GM12878 (cell line): Measurements from ENCODE around the gene PSRC1. TPM values are rescaled to one million over a fixed set of nuclear protein-coding genes. Genes with fewer than 3 reads are reported as not detected.

Experiments
- ATAC-seq: fragments of 200-7000 bp; cut with Tn5 transposase; 3 replicates; pipeline ENCODE4 v1.9.1; 2020; ENCODE audit warnings: mild to moderate bottlenecking, moderate library complexity
- BruUV-seq: library from RNA; stranded (reverse); fragments of 400-500 nt; replicated peaks from 2 replicates; lab custom pipeline; 2021; lab: Mats Ljungman, UMichigan
- CTCF ChIA-PET: fragments of 300-600 bp; sonication (Branson Sonifier 250); formaldehyde crosslinking; extraction: SDS; loops from one replicate; lab custom pipeline; 2021; ENCODE audit warnings: inconsistent platforms; lab: Yijun Ruan, JAX
- POLR2A ChIA-PET: fragments of 350-600 bp; formaldehyde crosslinking; extraction: SDS; loops from one replicate; lab custom pipeline; 2021; ENCODE audit warnings: inconsistent platforms; lab: Charles Lee
- RAD21 ChIA-PET: fragments of 300-600 bp; sonication (Branson Sonifier 250); formaldehyde crosslinking; loops from one replicate; lab custom pipeline; 2023; ENCODE audit warnings: antibody characterized with exemption; ENCODE audit not compliant: unreplicated experiment; lab: Charles Lee
- SMC1A ChIA-PET: fragments of 300-600 bp; sonication (Branson Sonifier 250); formaldehyde crosslinking; loops from one replicate; lab custom pipeline; 2023; ENCODE audit not compliant: unreplicated experiment, uncharacterized antibody; lab: Charles Lee
- DNase-seq: peaks from one replicate; pipeline ENCODE4 v3.0.0-alpha.2; 2011; ENCODE audit warnings: low read depth, low spot score
- FAIRE-seq: peaks from 3 replicates; lab custom pipeline; 2011; peaks lifted over from hg19 to GRCh38; lab: Jason Lieb, UNC
- H2AFZ ChIP-seq: 2 replicates; pipeline ENCODE4 v1.6.0; 2011; ENCODE audit warnings: low read depth, low read length, control low read depth; ENCODE audit not compliant: control insufficient read depth
- H3K27ac ChIP-seq: 2 replicates; pipeline ENCODE4 v1.5.1; 2011; ENCODE audit warnings: control low read depth; ENCODE audit not compliant: control insufficient read depth, insufficient read depth
- H3K27me3 ChIP-seq, 2 experiments: replicated peaks in 1 of 2; 2 replicates each; pipeline versions ENCODE4 v1.6.0 to v1.6.1; 2011; ENCODE audit warnings: low read length in 1 of 2; ENCODE audit not compliant: control insufficient read depth in 2 of 2, insufficient read depth in 2 of 2
- H3K36me3 ChIP-seq, 2 experiments: 2 replicates each; pipeline ENCODE4 v1.5.1; 2011; ENCODE audit warnings: low read length in 1 of 2; ENCODE audit not compliant: control insufficient read depth in 2 of 2, insufficient read depth in 2 of 2
- H3K4me1 ChIP-seq: 2 replicates; pipeline ENCODE4 v1.6.1; 2011; ENCODE audit warnings: mild to moderate bottlenecking, low read length, moderate library complexity, mixed read lengths; ENCODE audit not compliant: control insufficient read depth, insufficient read depth
- H3K4me2 ChIP-seq: 2 replicates; pipeline ENCODE4 v1.6.0; 2011; ENCODE audit warnings: control low read depth; ENCODE audit not compliant: control insufficient read depth, insufficient read depth
- H3K4me3 ChIP-seq: fragments of 200-600 bp; sonication (generic); 2 replicates; pipeline ENCODE4 v1.5.1; 2016
- H3K79me2 ChIP-seq: 2 replicates; pipeline ENCODE4 v1.6.0; 2011; ENCODE audit warnings: low read length; ENCODE audit not compliant: control insufficient read depth, insufficient read depth
- H3K9ac ChIP-seq: 2 replicates; pipeline ENCODE4 v1.8.0; 2011; ENCODE audit warnings: low read length, control low read depth, mixed read lengths; ENCODE audit not compliant: control insufficient read depth, insufficient read depth
- H3K9me3 ChIP-seq: replicated peaks from 3 replicates; pipeline ENCODE4 v1.5.1; 2011; ENCODE audit warnings: mild to moderate bottlenecking, low read length; ENCODE audit not compliant: control insufficient read depth, insufficient read depth
- H4K20me1 ChIP-seq: 2 replicates; pipeline ENCODE4 v1.6.0; 2011; ENCODE audit not compliant: control insufficient read depth, insufficient read depth
- BCL3 ChIP-seq: IDR thresholded peaks from 2 replicates; pipeline ENCODE4 v1.6.1; 2011; ENCODE audit warnings: borderline replicate concordance, low read depth, mild to moderate bottlenecking, moderate library complexity, low read length; ENCODE audit not compliant: insufficient read depth, poor library complexity, severe bottlenecking
- BMI1 ChIP-seq: fragments of 450-650 bp; IDR thresholded peaks from 2 replicates; pipeline ENCODE4 v1.6.1; 2016; ENCODE audit warnings: mild to moderate bottlenecking, moderate library complexity, borderline replicate concordance
- HCFC1 ChIP-seq: fragments of 150-350 bp; IDR thresholded peaks from 2 replicates; pipeline ENCODE4 v1.6.1; 2014; ENCODE audit warnings: low read length
- JUNB ChIP-seq: IDR thresholded peaks from 2 replicates; pipeline ENCODE4 v1.6.1; 2016; ENCODE audit warnings: antibody characterized with exemption, mild to moderate bottlenecking
- MTA3 ChIP-seq: IDR thresholded peaks from 2 replicates; pipeline ENCODE4 v1.6.1; 2012; ENCODE audit warnings: low read length, inconsistent platforms, borderline replicate concordance
- NFYB ChIP-seq: IDR thresholded peaks from 2 replicates; pipeline ENCODE4 v1.6.1; 2011; ENCODE audit warnings: low read depth, mild to moderate bottlenecking, low read length, improper control_type of control experiment, moderate library complexity; ENCODE audit not compliant: insufficient read depth
- NR2C2 ChIP-seq: IDR thresholded peaks from 2 replicates; pipeline ENCODE4 v1.6.1; 2011; ENCODE audit warnings: borderline replicate concordance, low read depth; ENCODE audit not compliant: control insufficient read depth, insufficient read length
- PML ChIP-seq: IDR thresholded peaks from 2 replicates; pipeline ENCODE4 v1.6.1; 2012; ENCODE audit warnings: low read length, inconsistent platforms
- RAD51 ChIP-seq: fragments of 450-650 bp; IDR thresholded peaks from 2 replicates; pipeline ENCODE4 v1.6.1; 2016; ENCODE audit warnings: moderate library complexity, mild to moderate bottlenecking, inconsistent platforms
- RBBP5 ChIP-seq: fragments of 200-600 bp; sonication (generic); conservative IDR thresholded peaks from 2 replicates; pipeline ENCODE4 v1.6.1; 2016
- RELA ChIP-seq: fragments of 450-650 bp; IDR thresholded peaks from 2 replicates; pipeline ENCODE4 v1.8.0; 2014; ENCODE audit warnings: borderline replicate concordance; ENCODE audit not compliant: partially characterized antibody
- SIX5 ChIP-seq: IDR thresholded peaks from 2 replicates; pipeline ENCODE4 v1.6.1; 2011; ENCODE audit warnings: mild to moderate bottlenecking, low read depth, low read length, moderate library complexity; ENCODE audit not compliant: severe bottlenecking
- SMAD1 ChIP-seq: fragments of 450-650 bp; IDR thresholded peaks from 2 replicates; pipeline ENCODE4 v1.6.1; 2018; ENCODE audit warnings: mild to moderate bottlenecking, low read depth; ENCODE audit not compliant: partially characterized antibody
- SMAD5 ChIP-seq: IDR thresholded peaks from 2 replicates; pipeline ENCODE4 v1.6.1; 2016; ENCODE audit warnings: antibody characterized with exemption, low read depth
- SMC3 ChIP-seq: IDR thresholded peaks from 2 replicates; pipeline ENCODE4 v1.6.1; 2011; ENCODE audit warnings: low read length, improper control_type of control experiment, borderline replicate concordance
- SRF ChIP-seq, 2 experiments: IDR thresholded peaks; 2 replicates each; pipeline ENCODE4 v1.6.1; 2011; ENCODE audit warnings: low read depth in 2 of 2, low read length in 2 of 2, mild to moderate bottlenecking in 1 of 2, moderate library complexity in 1 of 2
- TAF1 ChIP-seq: IDR thresholded peaks from 2 replicates; pipeline ENCODE4 v1.6.1; 2011; ENCODE audit warnings: mild to moderate bottlenecking, low read depth, low read length, borderline replicate concordance
- YY1 ChIP-seq: IDR thresholded peaks from 2 replicates; pipeline ENCODE4 v1.6.1; 2011; ENCODE audit warnings: low read depth, mild to moderate bottlenecking, low read length
- ZNF217 ChIP-seq: fragments of 450-650 bp; IDR thresholded peaks from 2 replicates; pipeline ENCODE4 v1.6.1; 2017; ENCODE audit warnings: antibody characterized with exemption, mild to moderate bottlenecking
- ZNF24 ChIP-seq: fragments of 450-650 bp; IDR thresholded peaks from 2 replicates; pipeline ENCODE4 v1.6.1; 2017; ENCODE audit warnings: antibody characterized with exemption, mild to moderate bottlenecking
- WGBS: methylation state at CpG from one replicate; pipeline ENCODE4 v1.1.6; 2016; ENCODE audit warnings: low lambda C conversion rate; ENCODE audit not compliant: insufficient replicate concordance, insufficient coverage; ENCODE audit errors: missing lambda C conversion rate; 5-methylcytosine and 5-hydroxymethylcytosine counted together
- in situ Hi-C: fragments of 300-500 bp; cut with MboI; formaldehyde crosslinking; loops from 9 replicates; pipeline ENCODE4 v1.14.3; 2018; ENCODE audit warnings: mixed read lengths
- intact Hi-C: fragments of 100-400 bp; cut with micrococcal nuclease; formaldehyde crosslinking; loops from one replicate; pipeline ENCODE4 v1.14.2; 2022; ENCODE audit not compliant: unreplicated experiment
- polyA plus RNA-seq, 11 experiments: library from polyadenylated mRNA; depleted of rRNA in 4 of 11; unstranded in 6 of 11; stranded (reverse) in 5 of 11; fragments of >200 nt; fragmentation: Nextera tagmentation in 4 of 11; fragmentation: Illumina TruSeq in 1 of 11; extraction: Ambion mirVana in 4 of 11; extraction: Trizol in 1 of 11; gene quantifications; 1 replicate in 1 of 11; 2 replicates in 10 of 11; pipeline versions ENCODE4 v1.2.1 to v1.2.3, GENCODE V29; 2011 to 2016; ENCODE audit warnings: inconsistent platforms in 2 of 11, missing spikeins in 2 of 11, low read depth in 1 of 11
- total RNA-seq, 4 experiments: library from RNA; depleted of rRNA in 3 of 4; stranded (reverse); fragments of >200 nt in 3 of 4; fragmentation: Illumina TruSeq in 1 of 4; extraction: Trizol in 1 of 4; gene quantifications; 2 replicates each; pipeline versions ENCODE4 v1.2.1 to v1.2.3, GENCODE V29; 2013 to 2021

Gene PSRC1
- total and polyA plus RNA-seq, 10 of the 15 experiments (the other 5 are each of a cell fraction or from before 2014, with no cell fraction given) = 1.2 to 11.8 (median 4.9) TPM

GRCh38 chr1:109280862-109281261 lies 2.1 kb downstream of the PSRC1 start:
- Histone ChIP-seq H3K9me3 (no peaks in the 10 kb centered on the region), H3K36me3 (no peaks in the 10 kb centered on the region), H3K9ac (no peak overlapping the region), H3K27ac (no peak overlapping the region), H2AFZ (no peak overlapping the region), H3K4me2 (no peak overlapping the region), H3K4me1 (peaks cover 3% of the 10 kb centered on the region), H4K20me1 (no peaks in the 10 kb centered on the region), H3K4me3 (no peak overlapping the region), H3K27me3 (no peaks in the 10 kb centered on the region), H3K79me2 (no peaks in the 10 kb centered on the region)
- FAIRE-seq (no peak), DNase-seq (no peak), ATAC-seq (no peak)
- no TSS peak for BruUV-seq
- SMC1A ChIA-PET = interaction anchor here (3.1 kb wide), 1 partner anchor 118 kb away, joined by 19 read pairs; the partner anchor contains the start of gene SORT1
- intact Hi-C loops = no loop called here
- POLR2A ChIA-PET = no interaction called here
- in situ Hi-C loops = no loop called here
- 93% methylated on average over 11 of the region's 12 CpGs for WGBS
- CTCF ChIA-PET = interaction anchor here (1.0 to 2.9 kb wide), 2 partner anchors 118 to 251 kb away, joined by 4 to 28 read pairs; no protein-coding TSS in a partner anchor
- TF ChIP-seq HCFC1 = no peak
- no peak for TF ChIP-seq RBBP5
- no peak for TF ChIP-seq BMI1
- no peak for TF ChIP-seq SMC3
- TF ChIP-seq TAF1 = no peak
- no peak for TF ChIP-seq NR2C2
- TF ChIP-seq ZNF217 = no peak
- no peak for TF ChIP-seq JUNB
- TF ChIP-seq RELA = no peak
- TF ChIP-seq SMAD5 = no peak
- no peak for TF ChIP-seq SIX5
- TF ChIP-seq MTA3 = no peak
- no peak for TF ChIP-seq SRF (IDR thresholded peaks at IDR 0.05; ENCODE audit: low read depth in 2 of 2, low read length in 2 of 2)
- TF ChIP-seq NFYB = no peak
- no peak for TF ChIP-seq PML
- TF ChIP-seq SMAD1 = no peak
- no peak for TF ChIP-seq ZNF24
- TF ChIP-seq YY1 = no peak
- no peak for TF ChIP-seq RAD51
- TF ChIP-seq BCL3 = no peak
- RAD21 ChIA-PET = interaction anchor here (3.0 to 3.3 kb wide), 2 partner anchors 118 to 252 kb away, joined by 13 to 21 read pairs; partner anchors contain the start of gene SORT1
